PC-9 (cell line): Measurements from ENCODE around the gene ALDH7A1.

Experiments
- EZH2 ChIP-seq: fragments of 200-600 bp; sonication (generic); IDR thresholded peaks from 2 replicates; pipeline ENCODE4 v1.8.0; 2017; ENCODE audit warnings: antibody characterized with exemption, low read depth
- TF ChIP-seq, protein P1 (sequence below): fragments of 200-600 bp; sonication (generic); conservative IDR thresholded peaks from 2 replicates; pipeline ENCODE4 v1.6.1; 2017; ENCODE audit warnings: mixed run types, antibody characterized with exemption, mild to moderate bottlenecking, moderate library complexity

DNA sequence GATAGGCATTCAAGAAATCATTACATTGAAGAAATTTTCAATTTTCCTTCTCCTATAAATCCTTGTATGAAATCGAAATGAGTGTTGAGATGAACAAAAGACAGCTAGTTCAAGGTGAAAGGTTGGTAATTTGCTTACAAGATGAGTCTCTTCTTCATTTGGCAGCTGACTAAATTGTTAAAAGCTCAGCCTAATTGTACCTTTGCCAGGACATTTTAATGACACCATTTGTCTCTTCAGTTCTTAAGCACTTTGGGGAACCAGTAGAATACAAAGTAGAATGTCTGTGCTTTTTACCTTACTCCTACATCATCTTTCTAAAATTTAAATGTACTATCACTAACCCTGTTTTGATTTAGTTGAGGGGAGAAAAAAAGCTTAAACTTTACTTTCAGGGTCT is 112.4 kb downstream of the ALDH7A1 start:
- TF ChIP-seq, protein P1, sequence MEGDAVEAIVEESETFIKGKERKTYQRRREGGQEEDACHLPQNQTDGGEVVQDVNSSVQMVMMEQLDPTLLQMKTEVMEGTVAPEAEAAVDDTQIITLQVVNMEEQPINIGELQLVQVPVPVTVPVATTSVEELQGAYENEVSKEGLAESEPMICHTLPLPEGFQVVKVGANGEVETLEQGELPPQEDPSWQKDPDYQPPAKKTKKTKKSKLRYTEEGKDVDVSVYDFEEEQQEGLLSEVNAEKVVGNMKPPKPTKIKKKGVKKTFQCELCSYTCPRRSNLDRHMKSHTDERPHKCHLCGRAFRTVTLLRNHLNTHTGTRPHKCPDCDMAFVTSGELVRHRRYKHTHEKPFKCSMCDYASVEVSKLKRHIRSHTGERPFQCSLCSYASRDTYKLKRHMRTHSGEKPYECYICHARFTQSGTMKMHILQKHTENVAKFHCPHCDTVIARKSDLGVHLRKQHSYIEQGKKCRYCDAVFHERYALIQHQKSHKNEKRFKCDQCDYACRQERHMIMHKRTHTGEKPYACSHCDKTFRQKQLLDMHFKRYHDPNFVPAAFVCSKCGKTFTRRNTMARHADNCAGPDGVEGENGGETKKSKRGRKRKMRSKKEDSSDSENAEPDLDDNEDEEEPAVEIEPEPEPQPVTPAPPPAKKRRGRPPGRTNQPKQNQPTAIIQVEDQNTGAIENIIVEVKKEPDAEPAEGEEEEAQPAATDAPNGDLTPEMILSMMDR: no peak
- no peak for TF ChIP-seq EZH2
